ENCODE data around the gene TLE3. TPM values are rescaled to one million over a fixed set of nuclear protein-coding genes. Genes with fewer than 3 reads are reported as not detected.
A peak's percentile ranks its signal among the peaks of the same experiment; 100 is the strongest.

The TLE3 gene
- total and polyA plus RNA-seq, 2 of the 13 experiments (the other 11 are each of a cell fraction or from before 2014, with no cell fraction given), result 11.9 to 13.8 TPM

DNA sequence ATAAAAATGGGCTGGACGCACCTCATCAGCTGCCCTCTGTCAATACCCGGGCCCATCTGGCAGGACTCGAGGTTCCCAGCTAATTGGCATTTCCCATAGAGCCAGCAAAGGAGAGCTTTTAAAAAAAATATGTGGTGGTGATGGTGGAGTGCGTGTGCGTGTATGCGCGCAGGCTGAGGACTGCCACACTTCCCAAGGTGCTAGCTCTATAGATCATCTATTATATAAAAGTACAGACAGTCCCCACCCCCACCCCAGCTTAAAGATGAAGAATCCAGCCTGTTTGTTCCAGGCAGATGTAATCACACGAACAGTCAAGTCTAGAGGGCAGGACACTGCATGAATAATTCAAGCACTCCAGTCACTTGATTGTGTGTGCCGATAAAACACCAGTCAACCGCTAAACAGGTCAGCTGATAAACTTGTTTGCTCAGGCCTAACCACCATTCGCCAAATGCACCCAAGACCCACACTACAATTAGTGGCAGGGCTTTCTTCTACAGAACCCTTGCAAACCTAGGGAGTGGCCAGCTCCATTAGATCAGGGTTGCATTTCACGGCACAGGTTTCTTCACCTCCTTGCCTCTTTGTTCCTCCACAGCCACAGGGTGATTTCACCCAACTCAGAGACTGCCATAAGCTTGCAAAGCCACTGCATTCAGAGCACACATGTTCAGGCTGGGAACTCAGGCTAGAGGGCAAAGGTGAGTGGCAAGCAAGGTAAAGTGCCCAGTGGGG, 5.8 kb downstream of the TLE3 start (continued):
- TF ChIP-seq, protein P1, sequence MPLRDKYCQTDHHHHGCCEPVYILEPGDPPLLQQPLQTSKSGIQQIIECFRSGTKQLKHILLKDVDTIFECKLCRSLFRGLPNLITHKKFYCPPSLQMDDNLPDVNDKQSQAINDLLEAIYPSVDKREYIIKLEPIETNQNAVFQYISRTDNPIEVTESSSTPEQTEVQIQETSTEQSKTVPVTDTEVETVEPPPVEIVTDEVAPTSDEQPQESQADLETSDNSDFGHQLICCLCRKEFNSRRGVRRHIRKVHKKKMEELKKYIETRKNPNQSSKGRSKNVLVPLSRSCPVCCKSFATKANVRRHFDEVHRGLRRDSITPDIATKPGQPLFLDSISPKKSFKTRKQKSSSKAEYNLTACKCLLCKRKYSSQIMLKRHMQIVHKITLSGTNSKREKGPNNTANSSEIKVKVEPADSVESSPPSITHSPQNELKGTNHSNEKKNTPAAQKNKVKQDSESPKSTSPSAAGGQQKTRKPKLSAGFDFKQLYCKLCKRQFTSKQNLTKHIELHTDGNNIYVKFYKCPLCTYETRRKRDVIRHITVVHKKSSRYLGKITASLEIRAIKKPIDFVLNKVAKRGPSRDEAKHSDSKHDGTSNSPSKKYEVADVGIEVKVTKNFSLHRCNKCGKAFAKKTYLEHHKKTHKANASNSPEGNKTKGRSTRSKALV (CRISPR knock-in tag; IDR thresholded peaks at IDR 0.05), result no peak
- TF ChIP-seq MED1 (CRISPR knock-in tag; IDR thresholded peaks at IDR 0.05), result no peak
- no peak for TF ChIP-seq NFKB2 (CRISPR knock-in tag; IDR thresholded peaks at IDR 0.05; ENCODE audit: borderline replicate concordance)
- 0 out of 2 replicates have a peak, but pooled peaks have one; percentile 14 for TF ChIP-seq ZNF644 (CRISPR knock-in tag; IDR thresholded peaks at IDR 0.05; ENCODE audit: low read depth)
- TF ChIP-seq HOXA5 (CRISPR knock-in tag; IDR thresholded peaks at IDR 0.05), result no peak
- no peak for TF ChIP-seq RBM39 (IDR thresholded peaks at IDR 0.05; ENCODE audit: low read depth, low read length, poor library complexity, severe bottlenecking)
- no peak for TF ChIP-seq ZNF709 (CRISPR knock-in tag; IDR thresholded peaks at IDR 0.05)
- no peak for TF ChIP-seq ZNF414 (CRISPR knock-in tag; IDR thresholded peaks at IDR 0.05)
- TF ChIP-seq ZNF34 (CRISPR knock-in tag; IDR thresholded peaks at IDR 0.05; ENCODE audit: borderline replicate concordance), result no peak
- TF ChIP-seq MTF2 (CRISPR knock-in tag; IDR thresholded peaks at IDR 0.05; ENCODE audit: borderline replicate concordance), result no peak
- TF ChIP-seq, protein P2, sequence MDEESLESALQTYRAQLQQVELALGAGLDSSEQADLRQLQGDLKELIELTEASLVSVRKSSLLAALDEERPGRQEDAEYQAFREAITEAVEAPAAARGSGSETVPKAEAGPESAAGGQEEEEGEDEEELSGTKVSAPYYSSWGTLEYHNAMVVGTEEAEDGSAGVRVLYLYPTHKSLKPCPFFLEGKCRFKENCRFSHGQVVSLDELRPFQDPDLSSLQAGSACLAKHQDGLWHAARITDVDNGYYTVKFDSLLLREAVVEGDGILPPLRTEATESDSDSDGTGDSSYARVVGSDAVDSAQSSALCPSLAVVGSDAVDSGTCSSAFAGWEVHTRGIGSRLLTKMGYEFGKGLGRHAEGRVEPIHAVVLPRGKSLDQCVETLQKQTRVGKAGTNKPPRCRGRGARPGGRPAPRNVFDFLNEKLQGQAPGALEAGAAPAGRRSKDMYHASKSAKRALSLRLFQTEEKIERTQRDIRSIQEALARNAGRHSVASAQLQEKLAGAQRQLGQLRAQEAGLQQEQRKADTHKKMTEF (CRISPR knock-in tag; IDR thresholded peaks at IDR 0.05), result no peak
- TF ChIP-seq NR2C2 (CRISPR knock-in tag; IDR thresholded peaks at IDR 0.05; ENCODE audit: borderline replicate concordance), result 0 out of 2 replicates have a peak, but pooled peaks have one; percentile 46
- TF ChIP-seq GLI4 (CRISPR knock-in tag; IDR thresholded peaks at IDR 0.05; ENCODE audit: borderline replicate concordance), result no peak
- TF ChIP-seq ELF4 (CRISPR knock-in tag; IDR thresholded peaks at IDR 0.05; ENCODE audit: borderline replicate concordance), result no peak
- TF ChIP-seq MED8 (CRISPR knock-in tag; IDR thresholded peaks at IDR 0.05; ENCODE audit: insufficient replicate concordance), result no peak
- TF ChIP-seq ZFP91 (CRISPR knock-in tag; IDR thresholded peaks at IDR 0.05; ENCODE audit: borderline replicate concordance), result no peak
- no peak for TF ChIP-seq YEATS4 (CRISPR knock-in tag; IDR thresholded peaks at IDR 0.05; ENCODE audit: borderline replicate concordance)
- TF ChIP-seq MATR3 (CRISPR knock-in tag; IDR thresholded peaks at IDR 0.05), result no peak
- no peak for TF ChIP-seq AGO1 (IDR thresholded peaks at IDR 0.05; ENCODE audit: low read depth, low read length, poor library complexity, severe bottlenecking)
- no peak for TF ChIP-seq HNRNPUL1 (IDR thresholded peaks at IDR 0.05; ENCODE audit: low read depth, low read length)
- TF ChIP-seq PCBP1 (IDR thresholded peaks at IDR 0.05; ENCODE audit: borderline replicate concordance, low read depth, low read length), result no peak
- no peak for TF ChIP-seq ZNF451 (CRISPR knock-in tag; IDR thresholded peaks at IDR 0.05)
- TF ChIP-seq ZNF841 (CRISPR knock-in tag; IDR thresholded peaks at IDR 0.05; ENCODE audit: borderline replicate concordance), result no peak
- peak; percentile 40; the same call in 1 of the 2 replicates for TF ChIP-seq NR2F6 (IDR thresholded peaks at IDR 0.05)
- peak; percentile 26; the same call in 1 of the 2 replicates for TF ChIP-seq NR2F6 (CRISPR knock-in tag; IDR thresholded peaks at IDR 0.05)
